OCI-LY1 (cell line): ENCODE measurements around the gene C6orf62.

Experiments used
- EZH2 ChIP-seq: fragments of 200-600 bp; sonication (generic), shearing (Covaris generic); IDR thresholded peaks from 2 replicates; pipeline ENCODE4 v1.8.0; 2017; ENCODE audit warnings: borderline replicate concordance, mixed run types, mild to moderate bottlenecking, antibody characterized with exemption, low read length, moderate library complexity, mixed read lengths
- TF ChIP-seq, protein P1 (sequence below): fragments of 200-600 bp; sonication (generic), shearing (Covaris generic); IDR thresholded peaks from 2 replicates; pipeline ENCODE4 v1.5.1; 2017; ENCODE audit warnings: mild to moderate bottlenecking, antibody characterized with exemption, low read length, moderate library complexity, mixed read lengths

DNA sequence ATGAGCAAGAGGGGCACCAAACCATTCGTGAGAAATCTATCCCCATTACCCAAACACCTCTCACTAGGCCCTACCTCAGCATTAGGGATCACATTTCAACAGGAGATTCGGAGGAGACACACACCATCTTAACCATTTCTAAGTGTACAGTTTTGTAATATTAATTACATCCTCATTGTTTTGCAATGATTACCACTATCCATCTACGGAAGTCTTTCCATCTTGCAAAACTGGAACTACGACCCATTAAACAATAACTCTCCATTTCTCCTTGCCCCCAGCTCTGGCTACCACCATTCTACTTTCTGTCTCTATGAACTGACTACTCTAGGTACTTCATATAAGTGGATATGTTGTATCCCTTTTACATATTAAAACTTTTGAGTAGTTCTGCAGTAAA is 32.0 kb downstream of the C6orf62 start:
- TF ChIP-seq, protein P1, sequence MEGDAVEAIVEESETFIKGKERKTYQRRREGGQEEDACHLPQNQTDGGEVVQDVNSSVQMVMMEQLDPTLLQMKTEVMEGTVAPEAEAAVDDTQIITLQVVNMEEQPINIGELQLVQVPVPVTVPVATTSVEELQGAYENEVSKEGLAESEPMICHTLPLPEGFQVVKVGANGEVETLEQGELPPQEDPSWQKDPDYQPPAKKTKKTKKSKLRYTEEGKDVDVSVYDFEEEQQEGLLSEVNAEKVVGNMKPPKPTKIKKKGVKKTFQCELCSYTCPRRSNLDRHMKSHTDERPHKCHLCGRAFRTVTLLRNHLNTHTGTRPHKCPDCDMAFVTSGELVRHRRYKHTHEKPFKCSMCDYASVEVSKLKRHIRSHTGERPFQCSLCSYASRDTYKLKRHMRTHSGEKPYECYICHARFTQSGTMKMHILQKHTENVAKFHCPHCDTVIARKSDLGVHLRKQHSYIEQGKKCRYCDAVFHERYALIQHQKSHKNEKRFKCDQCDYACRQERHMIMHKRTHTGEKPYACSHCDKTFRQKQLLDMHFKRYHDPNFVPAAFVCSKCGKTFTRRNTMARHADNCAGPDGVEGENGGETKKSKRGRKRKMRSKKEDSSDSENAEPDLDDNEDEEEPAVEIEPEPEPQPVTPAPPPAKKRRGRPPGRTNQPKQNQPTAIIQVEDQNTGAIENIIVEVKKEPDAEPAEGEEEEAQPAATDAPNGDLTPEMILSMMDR, result no peak
- no peak for TF ChIP-seq EZH2
